GM18502 (cell line): ENCODE measurements around the gene SLAIN1.
A peak's percentile ranks its signal among the peaks of the same experiment; 100 is the strongest.

Experiments
- ATAC-seq: cut with Tn5 transposase; IDR thresholded peaks from one replicate; pipeline ENCODE4 v1.9.1; 2021; ENCODE audit warnings: mild to moderate bottlenecking; ENCODE audit not compliant: unreplicated experiment, poor library complexity

SLAIN1 gene

DNA sequence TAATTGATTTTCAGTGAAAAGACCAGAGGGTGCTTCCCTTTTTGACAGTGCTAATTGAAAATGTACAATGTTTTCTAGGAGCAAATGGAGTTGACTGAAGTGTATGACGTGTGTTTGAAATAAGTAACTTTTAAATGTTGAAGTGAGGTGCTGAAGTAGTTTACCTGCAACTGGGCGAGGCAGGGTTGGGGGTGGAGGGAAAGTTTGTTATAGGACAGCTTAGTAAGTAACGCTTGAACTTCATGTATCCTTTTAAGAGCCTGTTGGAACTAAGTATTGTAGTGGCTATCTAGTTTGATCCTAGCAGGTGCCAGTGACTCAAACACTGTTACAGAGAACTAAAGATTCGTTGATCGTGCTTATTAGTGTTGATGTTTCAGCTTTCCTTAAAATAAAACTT, 5.9 kb downstream of the SLAIN1 start:
- no peak for ATAC-seq

GRCh38 chr13:77714119-77714755, 16.8 kb downstream of the SLAIN1 start:
- ATAC-seq: peak; percentile 59

DNA sequence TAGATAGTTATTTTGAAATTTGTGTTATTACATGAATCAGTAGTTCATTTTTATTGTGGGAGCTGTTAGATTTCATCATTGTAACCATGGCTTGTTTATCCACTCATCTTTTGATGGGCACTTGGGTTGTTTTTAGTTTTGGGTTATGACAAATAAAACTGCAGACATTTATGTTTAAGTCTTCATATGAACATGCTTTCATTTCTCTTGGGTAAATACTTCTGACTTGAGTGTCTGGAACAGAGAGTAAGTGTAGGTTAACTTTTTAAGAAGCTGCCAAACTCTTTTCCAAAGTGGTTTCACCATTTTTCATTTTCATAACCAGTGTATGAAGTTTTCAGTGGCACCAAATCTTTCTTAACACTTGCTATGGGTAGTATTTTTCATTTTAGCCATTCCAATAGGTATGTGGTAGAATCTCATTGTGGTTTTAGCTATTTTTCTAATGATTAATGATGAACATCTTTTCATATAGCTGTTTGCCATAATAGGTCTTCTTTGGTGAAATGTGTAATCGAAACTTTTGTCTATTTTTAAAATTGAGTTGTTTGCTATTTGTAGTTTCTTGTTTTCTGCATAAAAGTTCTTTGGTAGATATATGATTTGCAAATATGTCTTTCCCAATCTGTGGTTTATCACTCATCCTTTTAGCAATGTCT, 17.9 kb downstream of the SLAIN1 start:
- ATAC-seq: peak; percentile 38

GRCh38 chr13:77716692-77717091, 19.2 kb downstream of the SLAIN1 start:
- ATAC-seq: no peak

DNA sequence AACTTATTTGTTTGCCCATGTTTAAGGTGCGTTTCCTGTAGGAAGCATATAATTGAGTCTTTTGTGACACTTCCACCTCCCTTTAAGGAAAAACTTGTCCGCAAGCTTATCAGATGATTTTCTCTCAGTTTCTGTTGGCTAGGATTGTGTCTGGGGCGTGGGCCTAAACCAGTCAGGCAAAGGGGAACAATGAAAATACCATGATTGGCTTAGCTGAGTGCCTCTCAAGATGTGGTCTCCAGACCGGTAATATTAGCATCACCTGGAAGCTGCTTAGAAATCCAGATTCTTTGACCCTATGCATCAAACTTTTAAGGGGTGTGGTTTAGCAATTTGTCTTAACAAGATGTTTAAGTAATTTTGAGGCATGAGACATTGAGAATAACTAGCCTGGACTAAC, 20.0 kb downstream of the SLAIN1 start:
- ATAC-seq: no peak

DNA sequence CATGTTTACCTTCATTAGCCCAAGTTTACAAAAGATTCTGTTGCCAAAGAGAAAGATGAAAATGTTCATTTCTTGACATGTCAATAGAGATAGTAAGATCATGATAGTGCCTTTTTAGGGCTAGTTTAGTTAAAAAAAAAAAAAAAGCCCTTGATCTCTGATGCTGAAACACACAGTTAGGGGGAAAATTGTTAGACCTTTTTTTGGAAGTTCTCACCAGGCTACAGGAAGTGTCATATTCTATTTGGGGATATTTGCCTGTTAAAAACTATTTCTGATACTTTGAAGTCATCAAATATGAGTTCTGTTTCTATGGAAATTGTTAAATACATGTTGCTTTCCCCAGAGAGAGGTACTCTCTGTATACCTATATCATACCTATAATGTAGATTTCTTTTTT, 21.6 kb downstream of the SLAIN1 start:
- no peak for ATAC-seq

- ATAC-seq: no peak
Observed at GRCh38 chr13:77720988-77721387, 23.5 kb downstream of the SLAIN1 start.

DNA sequence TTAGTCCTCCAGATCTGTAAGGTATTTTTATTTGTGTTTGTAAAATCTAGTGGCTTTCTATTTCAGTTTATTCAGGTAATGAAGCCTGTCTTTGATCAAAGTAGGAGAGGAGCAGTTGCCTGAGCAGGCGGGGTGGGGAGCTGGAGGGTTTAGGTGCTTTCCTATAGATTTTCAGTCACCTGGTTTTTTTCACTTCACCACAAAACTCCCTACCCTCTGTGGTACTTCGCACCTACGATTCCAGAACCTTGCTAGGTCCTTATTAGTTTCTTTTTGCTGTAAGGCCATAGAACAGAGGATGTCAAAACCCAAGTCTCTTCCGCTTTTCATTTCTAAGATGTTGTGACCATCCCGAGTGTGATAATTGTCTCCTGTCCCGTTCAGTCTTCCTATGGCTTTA, 26.6 kb downstream of the SLAIN1 start:
- peak; percentile 51 for ATAC-seq

GRCh38 chr13:77725071-77725470, 27.6 kb downstream of the SLAIN1 start:
- ATAC-seq: no peak

DNA sequence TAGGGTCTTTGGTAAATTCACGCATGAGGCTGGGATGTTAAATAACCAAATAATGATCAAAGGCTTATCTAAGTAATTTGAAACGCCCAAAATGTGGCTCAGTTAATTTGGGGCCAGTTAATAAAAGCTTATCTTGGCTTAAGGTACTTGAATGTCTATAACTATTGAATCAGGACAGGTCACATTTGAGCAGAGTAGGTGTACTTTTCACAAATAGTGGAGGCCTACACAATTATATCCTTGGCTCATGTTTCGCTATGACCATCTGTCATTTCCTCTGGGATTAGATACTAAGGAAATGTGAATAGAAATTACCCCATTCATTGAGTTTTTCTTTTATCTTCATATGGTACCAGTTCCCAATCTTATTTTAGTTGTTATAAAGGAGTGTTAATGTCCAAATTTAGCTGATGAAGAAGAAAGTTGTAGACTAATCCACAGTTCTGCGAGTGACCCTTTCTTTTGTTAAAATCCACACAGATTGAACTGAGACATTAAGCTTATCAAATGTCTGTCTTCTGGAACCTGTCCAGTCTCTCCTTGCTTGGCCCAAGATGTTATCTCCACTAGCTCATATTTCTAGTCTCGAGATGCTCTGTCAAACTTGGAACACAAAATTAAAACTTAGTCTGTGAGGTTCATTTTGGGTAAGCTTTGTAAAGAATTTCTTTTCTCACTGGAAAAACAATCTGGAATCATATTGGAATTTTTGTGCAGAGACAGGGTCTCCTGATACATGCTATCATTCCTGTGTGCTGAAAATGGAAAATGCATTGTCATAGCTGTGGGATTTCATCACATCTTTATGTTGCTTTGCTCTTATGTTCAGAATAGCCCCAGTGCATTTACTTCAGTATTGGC, 31.0 kb downstream of the SLAIN1 start:
- ATAC-seq: no peak

DNA sequence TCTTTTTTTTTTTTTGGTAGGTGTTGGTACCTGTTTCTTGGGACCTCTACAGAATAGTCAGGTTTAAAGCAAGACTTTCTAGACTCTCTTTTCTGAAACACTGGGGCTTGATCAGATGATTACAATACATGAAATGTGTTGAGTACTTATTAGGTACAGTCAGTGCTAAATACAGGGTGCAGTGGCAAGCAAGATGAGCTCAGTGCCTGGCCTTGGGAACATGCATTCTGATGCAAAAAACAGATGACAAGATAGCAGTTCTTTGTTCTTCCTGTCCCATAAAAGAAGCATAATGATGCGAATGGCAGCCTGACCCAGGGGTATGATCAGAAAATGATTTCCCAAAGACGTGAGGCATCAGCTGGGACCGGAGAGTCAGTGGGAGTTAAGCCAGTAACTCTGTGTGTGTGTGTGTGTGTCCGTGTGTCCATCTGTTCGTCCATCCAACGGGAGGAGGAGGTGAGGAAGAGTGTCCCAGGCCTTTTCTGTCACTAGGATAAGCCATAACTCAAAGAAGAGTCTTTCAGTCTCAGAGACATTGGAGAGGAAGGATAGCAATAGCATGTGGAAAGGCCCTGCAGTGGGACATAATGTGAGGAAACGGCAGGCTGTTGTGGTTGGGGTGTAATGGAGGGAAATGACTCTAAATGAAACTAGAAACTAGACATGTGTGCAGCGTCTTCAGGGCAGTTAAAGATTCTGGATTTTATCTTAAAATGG, 32.2 kb downstream of the SLAIN1 start:
- ATAC-seq: peak; percentile 99

DNA sequence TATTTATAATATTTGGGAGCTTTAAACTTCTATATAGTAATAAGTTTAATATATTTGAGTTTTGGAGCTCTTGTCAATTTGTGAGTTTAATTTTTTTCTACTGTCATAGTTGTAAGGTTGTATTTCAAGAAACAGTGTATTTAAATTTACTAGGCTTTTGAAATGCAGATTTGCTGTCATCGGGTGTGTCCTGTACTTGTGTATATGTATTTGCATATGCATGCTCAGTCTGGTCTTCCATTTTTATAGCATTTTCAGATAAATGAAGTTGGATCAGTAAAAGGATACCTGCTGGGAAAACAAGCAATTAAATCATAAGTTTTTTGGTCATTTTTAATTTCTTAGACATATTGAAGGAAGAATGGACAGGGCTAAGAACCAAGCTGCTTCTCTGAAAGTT, 33.1 kb downstream of the SLAIN1 start:
- ATAC-seq: no peak

GRCh38 chr13:77732287-77732686, 34.8 kb downstream of the SLAIN1 start:
- ATAC-seq: no peak

DNA sequence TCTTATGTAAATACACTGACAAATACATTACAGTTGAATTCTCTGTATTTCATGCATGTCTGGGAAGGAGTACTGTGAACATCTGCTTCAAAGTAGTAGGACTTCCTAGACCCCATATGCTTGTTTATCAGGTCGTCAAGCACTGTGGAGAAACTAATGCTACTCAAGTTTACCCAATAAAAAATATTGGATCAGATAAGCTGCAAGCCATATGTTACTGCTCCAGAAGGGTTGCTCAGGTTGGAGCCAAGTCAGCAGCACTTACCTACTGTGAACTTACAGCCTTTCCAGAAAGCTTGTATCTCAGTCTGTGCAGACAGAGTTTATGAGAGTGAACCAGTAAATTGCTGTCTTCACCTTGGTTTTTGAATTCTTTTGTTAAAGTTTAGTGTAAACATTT, 36.2 kb downstream of the SLAIN1 start:
- no peak for ATAC-seq

GRCh38 chr13:77737583-77738200, 40.2 kb downstream of the SLAIN1 start:
- ATAC-seq: peak; percentile 70

GRCh38 chr13:77740097-77740735, 42.7 kb downstream of the SLAIN1 start:
- ATAC-seq: no peak

DNA sequence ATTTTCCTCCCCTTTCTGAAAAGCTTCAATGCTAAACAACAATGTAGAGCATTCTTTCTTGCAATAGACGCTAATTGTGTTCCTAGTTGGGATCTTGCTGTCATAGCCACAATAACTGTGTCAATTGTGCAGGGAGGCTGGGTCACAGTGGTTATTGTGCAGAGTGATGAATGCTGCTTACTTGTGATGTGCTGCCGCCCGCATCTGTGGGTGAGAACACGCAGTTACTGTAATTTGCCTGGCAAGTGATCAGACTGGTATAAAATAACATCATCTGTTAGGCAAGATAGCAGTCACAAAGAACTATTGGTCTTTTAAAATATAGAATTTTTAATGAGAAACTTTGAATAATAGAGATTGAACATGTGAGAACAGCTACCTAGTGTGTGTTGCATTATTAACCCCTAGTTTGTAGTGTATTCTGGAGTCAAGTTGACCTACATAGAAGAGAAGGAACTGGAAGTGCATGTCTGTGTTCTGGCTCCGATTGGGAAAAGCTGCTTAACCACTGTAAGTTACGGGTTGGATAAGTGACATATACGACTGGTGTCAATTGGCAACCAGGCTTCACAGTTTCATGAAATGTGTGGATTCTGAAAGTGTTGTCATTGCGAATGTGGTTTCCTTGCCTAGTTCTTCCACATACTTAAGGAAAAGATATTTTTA, 43.6 kb downstream of the SLAIN1 start:
- no peak for ATAC-seq

DNA sequence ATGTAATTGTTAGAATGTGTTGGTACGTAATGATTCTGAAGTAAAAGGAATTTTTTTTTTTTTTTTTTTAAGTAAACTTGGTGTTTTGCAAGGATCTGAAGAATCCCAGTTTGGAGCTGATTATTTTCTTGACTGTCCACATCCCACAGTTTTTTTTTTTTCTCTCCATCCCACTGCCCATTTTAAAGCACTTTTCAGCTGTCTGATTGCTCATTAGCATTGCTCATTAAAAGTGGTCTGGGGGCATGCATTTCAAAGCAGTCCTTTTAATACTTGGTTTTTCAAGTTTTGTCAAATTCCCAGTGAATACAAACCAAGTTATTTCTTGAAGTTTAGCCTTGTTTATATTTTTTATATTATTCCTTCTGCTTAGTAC, 44.1 kb downstream of the SLAIN1 start:
- no peak for ATAC-seq

- ATAC-seq: no peak
Observed at GRCh38 chr13:77742801-77743200, 45.3 kb downstream of the SLAIN1 start.
